HUDEP-2 (cell line): ENCODE measurements around the gene HES5.

ENCODE experiments used
- DNase-seq, 76 experiments: peaks; one replicate each; lab custom pipeline; 2025; ENCODE audit not compliant: unreplicated experiment in 76 of 76; lab: John Stamatoyannopoulos, UW

The HES5 gene

GRCh38 chr1:2547210-2548067, 17.4 kb upstream of the HES5 start:
- DNase-seq = peak in 10 of 76 experiments; percentile 16 to 67 (median 46)

GRCh38 chr1:2546515-2547209, 16.6 kb upstream of the HES5 start:
- peak in 74 of 76 experiments; percentile 42 to 93 (median 84) for DNase-seq

DNA sequence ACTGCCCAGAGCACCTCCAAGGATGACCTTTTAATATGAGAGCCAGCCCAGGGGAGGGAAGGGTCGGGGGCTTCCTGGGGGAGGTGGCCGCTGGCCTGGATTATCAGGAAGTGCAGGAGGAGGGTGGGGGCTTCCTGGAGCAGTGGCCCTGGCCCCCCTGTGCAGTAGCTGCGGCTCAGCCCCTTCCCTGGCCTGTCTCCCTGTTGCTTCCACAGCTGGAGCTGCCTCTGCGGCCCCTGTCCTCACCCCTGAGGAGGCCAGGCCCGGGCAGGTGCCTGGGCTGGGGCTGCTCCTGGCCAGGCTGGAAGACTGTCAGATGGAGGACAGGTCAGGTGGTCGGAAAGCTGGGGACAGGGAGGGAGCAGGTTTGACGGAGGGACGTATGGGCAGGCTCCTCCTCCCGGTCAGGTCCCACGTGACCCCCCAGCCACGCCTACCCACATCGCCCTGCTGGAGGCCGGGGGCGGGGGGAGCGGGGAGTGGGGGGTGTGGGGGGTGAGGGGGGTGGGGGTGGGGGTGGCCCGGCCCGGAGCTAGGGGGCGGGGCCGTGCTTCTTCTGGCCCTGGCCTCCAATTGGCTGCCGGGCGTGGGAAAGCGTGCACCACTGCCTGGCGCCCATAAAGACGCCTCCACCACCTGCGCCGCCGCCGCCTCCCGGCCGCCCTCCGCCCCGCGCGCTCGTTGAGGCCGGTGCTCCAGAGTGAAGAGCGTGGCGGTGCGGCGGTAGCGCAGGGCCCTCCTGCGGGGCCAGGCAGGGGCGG, 15.9 kb upstream of the HES5 start:
- DNase-seq = peak in 74 of 76 experiments; percentile 49 to 96 (median 88)

DNA sequence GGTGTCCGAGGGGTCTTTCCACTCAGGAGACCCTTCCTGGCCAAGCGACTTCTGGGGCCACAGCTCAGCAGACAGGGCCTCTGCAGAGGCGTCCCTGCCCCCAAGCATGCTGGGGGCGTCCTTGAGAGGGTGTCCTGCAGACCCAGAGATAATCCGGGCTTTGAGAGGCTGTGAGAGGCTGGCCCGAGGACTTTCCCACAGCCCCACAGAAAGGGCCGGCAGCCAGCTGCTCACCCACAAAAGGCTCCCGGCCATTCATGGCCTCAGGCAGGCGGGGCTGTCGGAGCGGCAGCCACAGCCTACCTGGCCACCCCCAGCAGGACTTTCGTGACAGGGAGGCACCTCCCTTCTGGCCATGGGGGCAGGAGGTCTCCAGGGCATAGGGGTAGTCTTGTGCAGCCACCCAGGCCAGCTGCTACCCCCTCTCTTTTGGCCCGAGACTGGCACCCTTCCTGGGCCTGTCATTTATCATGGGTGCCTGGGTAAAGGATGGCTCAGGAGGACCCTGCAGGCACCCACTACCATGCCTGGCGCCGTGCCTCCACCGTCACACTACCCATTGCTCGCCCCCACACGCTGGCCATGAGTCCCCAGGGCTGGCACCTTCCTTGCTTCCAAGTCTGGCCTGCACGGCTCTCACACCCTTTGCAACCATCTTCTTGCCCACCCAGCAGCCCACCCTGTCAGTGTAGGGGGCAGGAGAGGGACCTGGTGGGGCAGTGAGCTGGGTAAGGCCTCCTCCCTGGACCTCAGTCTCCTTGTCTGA, 15.0 kb upstream of the HES5 start:
- DNase-seq = peak in 35 of 76 experiments; percentile 13 to 76 (median 39)

DNA sequence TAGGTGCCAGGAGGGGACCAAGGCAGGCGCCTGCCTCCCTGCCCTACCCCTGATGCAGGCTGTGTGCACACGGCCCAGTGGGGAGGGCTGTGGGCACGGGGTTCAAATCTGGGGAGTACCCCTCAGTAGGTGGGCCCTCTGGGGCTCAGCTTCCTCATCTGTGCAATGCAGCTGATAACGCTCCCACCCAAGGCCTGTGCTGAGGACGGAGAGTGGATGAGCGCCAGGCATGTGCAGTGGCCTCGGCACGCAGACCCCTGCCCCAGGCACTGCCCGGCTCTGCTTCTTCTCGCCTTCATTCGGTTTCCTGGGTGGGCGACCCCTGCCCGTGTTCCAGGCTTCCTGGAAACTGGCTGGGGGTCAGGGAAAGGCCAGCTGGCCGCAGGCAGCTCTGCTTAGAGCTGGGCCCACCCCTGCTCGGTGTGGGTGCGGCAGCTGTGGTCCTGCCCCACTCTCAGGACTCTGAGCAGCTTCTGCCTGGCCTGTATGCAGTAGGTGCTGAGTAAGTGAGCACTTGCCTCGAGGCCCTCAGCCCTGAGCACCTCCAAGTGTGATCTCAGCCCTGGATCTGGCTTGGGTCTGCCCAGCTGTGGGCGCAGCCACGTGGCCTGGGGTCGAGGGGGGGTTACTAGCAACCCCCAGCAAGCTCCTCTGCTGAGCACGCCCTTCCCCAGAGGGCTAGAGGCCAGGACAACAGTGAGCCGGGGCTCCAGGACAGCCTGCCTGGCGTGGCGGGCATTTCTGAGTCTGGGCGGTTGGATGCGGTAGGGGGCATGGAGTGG, 14.2 kb upstream of the HES5 start:
- DNase-seq = peak in 52 of 76 experiments; percentile 15 to 76 (median 47)

GRCh38 chr1:2543543-2544092, 13.6 kb upstream of the HES5 start:
- peak in 49 of 76 experiments; percentile 11 to 74 (median 53) for DNase-seq

GRCh38 chr1:2542246-2542915, 12.3 kb upstream of the HES5 start:
- DNase-seq = peak in 2 of 76 experiments; percentile 6 to 23

GRCh38 chr1:2541619-2542245, 11.7 kb upstream of the HES5 start:
- peak in 52 of 76 experiments; percentile 2 to 77 (median 39) for DNase-seq

- DNase-seq = no peak
Measured at GRCh38 chr1:2540816-2541492, 10.9 kb upstream of the HES5 start.

DNA sequence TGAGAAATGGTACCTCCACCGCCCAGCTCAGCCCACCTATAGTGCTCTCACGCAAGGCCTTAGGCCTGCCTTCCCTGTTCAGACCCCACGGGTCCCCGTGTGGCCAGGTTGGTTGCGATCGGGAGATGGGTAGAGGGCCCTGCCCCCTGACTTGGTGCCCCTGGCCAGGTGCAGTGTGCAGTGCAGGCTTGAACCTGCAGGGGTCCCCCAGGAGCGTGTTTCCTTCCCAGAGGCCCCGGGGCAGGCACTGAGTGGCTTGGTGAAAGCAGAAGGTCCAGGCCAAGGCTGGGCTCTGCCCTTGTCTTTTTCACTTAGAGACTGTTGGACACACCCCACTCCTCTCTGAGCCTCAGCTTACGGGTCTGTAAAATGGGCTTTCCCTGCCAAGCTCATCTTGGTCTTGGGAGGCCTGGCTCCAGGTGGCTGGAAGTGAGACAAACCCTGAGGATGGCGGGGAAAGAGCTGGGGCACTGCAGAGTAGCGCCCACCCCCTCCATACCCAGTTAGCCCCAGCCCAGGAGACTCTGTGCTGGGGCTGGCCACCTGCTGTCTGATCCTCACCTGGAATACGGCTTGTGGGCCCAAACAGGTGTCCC, 9.3 kb upstream of the HES5 start:
- DNase-seq = peak in 32 of 76 experiments; percentile 8 to 65 (median 28)

DNA sequence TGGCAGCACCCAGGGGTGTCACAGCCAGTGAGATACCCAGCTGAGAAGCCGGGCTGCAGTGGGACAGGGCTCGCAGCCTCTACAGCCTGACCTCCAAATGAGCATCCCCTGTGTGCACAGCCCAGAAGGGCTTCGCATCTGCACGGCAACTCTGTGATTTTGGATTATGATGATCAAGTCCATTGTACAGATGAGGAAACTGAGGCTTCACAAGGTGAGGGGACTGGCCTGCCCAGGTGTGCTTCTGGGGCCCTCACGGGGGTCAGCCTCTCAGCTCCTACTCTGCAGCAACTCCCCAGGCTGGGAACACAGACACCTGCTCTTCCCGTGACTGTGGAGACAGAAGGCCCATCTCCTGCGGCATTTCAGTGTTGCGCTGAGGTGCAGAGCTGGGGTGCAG, 8.8 kb upstream of the HES5 start:
- no peak for DNase-seq

GRCh38 chr1:2538376-2538775, 8.3 kb upstream of the HES5 start:
- no peak for DNase-seq

DNA sequence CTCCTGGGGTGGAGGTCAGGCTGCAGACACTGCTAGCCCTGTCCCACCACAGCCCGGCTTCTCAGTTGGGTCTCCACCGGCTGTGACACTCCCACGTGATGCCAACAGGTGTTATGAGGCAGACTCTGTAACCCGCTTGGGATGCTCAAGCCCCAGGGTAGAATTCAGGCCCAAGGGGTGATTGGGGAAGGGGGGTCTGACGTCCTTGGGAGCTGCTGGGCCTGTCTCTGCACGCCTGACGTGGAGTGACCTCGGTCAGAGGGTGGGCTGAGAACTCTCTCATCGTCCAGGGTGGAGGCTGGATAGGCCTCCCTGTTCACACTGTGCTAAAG, 7.7 kb upstream of the HES5 start:
- DNase-seq = no peak

DNA sequence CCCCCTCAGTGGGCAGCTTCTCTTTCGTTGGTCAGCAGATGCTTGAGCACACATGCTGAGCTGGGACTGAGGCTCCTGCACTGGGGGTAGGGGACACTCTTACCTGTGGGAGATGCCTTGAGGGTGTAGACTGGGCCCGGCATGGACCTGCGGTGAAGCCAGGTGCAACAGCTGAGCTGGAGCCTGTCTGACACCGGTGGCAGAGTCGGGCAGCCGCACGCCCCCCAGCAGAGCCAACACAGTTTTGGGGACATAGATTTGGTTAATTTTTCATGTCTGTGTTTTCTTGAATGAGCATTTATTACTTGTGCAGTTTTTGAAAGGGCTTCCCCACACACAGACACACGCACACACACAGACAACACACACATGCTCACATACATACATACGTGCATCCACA, 5.9 kb upstream of the HES5 start:
- DNase-seq = no peak

GRCh38 chr1:2535455-2535854, 5.4 kb upstream of the HES5 start:
- DNase-seq = no peak

DNA sequence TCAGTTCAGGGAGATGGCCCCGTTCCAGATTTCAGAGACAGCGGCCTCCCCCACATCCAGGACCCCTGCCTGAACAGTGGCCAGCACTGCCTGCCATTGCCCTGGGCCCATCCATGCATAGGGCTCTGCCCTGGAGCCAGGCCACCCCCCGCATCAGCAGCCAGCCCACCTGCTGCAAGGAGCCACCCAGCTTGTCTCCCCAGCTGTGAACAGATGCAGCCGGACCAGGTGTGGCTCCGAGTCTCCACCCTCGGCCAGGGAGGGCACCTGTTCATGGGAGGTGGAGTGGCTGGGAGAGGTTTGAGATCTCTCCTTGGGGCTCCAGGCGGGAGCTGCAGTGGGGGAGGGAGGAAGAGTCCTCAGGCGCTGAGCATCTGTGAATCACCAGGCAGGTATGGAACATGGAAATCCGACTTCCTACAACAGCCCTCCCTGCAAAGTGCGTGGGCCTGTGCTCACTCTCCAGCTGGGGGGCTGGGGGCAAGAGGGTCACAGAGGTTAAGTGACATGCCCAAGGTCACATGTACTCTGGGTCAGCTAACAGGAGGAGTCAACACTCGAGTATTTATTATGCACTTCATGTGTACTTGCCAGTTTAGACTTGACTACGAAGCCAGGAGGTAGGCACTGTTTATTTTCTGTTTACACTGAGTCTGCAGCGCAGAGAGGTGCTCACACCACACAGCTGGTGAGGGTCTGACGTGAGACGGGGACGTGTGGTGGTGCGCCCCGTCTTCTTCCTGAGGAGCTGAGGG, 4.8 kb upstream of the HES5 start:
- peak in 1 of 76 experiments; percentile 11 for DNase-seq

DNA sequence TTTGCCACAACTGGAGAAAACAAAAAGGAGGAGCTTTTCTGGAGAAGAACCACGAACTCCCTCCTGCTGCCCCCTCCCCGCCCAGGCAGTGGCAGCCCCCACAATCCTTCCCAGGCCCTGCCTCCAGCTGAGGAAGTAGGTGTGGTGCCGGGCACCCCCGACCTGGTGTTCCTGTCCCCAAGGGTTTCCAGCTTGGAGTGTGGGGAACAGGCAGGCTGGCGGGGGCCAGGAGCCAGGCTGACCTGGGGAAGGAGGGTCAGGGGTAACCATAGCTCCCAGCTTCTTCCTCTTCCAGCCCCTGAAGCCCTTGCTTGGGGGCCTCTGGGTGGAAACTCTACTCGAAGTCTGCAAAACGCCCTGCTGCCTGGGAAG, 4.2 kb upstream of the HES5 start:
- no peak for DNase-seq
